Mucosa of stomach (tissue), 1 donor: ENCODE measurements around the gene PTGFR.

Experiments used
- H3K27me3 ChIP-seq: one replicate; pipeline ENCODE4 v1.7.0; 2013; ENCODE audit warnings: mild to moderate bottlenecking, low read length; ENCODE audit not compliant: control insufficient read depth, insufficient read depth
- H3K36me3 ChIP-seq: one replicate; pipeline ENCODE4 v1.7.0; 2013; ENCODE audit warnings: low read length; ENCODE audit not compliant: control insufficient read depth, insufficient read depth
- H3K4me1 ChIP-seq: one replicate; pipeline ENCODE4 v1.7.0; 2013; ENCODE audit warnings: mild to moderate bottlenecking, low read length; ENCODE audit not compliant: control insufficient read depth, insufficient read depth
- H3K4me3 ChIP-seq: one replicate; pipeline ENCODE4 v1.7.0; 2013; ENCODE audit warnings: low read length
- H3K9ac ChIP-seq: one replicate; pipeline ENCODE4 v1.7.0; 2013; ENCODE audit warnings: mild to moderate bottlenecking, low read length, moderate library complexity
- H3K9me3 ChIP-seq: one replicate; pipeline ENCODE4 v1.7.0; 2013; ENCODE audit warnings: mild to moderate bottlenecking, low read length, moderate library complexity; ENCODE audit not compliant: control insufficient read depth
- donor health status: Pancreatic carcinoma.

Gene PTGFR

DNA sequence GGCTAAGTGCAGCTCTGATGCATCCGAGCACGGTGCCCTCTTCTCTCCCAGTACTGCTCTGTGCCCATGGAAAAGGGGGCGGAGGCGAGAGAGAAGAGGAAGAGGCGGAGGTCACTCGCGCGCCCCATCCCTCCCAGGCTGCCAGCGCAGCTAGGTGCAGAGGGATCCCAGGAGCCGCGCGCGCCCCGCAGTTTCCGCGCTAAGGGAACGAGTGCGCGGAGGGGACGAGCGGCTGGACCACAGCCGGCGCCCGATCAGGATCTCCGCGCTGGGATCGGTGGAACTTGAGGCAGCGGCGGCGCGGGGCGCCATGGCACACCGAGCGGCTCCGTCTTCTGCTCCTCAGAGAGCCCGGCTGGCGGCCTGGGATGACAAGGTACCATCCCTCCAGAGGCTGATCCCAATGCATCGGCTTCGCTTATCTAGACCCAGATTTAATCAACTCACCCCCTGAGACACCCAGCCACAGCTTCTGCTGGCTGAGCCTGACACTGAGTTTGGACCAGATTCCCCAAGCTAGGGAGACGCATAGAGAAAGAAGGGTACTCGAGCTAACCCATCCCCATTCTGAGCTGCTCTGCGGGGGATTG lies at the start of gene PTGFR:
Gene PTGFR (plus strand): TSS at position 114 of the 590 bp plus-strand sequence. CDS start 1,770 bp downstream, outside the sequence.
- Histone ChIP-seq H3K4me1 (no peaks in the 10 kb centered on the region), H3K9me3 (no peaks in the 10 kb centered on the region), H3K4me3 (no peak within 1 kb of the TSS), H3K36me3 (no peaks in the 10 kb centered on the region), H3K9ac (no peak within 1 kb of the TSS), H3K27me3 (peaks cover 11% of the 10 kb centered on the region)

DNA sequence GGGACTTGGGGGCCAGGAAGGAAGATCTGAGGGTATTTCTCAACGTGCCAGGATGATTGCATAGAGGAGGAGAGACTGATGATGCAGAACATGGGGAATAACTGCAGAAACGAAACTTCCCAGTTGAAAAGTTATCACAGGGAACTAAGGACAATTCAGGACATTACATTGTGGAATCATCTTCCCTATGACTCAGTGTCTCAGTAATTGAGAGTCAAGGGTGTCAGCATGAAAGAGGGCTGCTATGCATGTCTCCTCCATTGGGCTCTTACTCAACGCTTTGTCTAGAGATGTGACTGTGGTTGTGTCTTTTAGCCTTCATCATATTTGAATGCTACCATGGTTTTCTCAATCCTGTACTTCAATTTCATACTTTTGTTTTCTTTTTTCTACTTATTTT lies 48.9 kb upstream of the PTGFR start:
- Histone ChIP-seq H3K36me3 (no peaks in the 10 kb centered on the region), H3K4me3 (no peak overlapping the region), H3K9ac (no peak overlapping the region), H3K4me1 (no peaks in the 10 kb centered on the region), H3K9me3 (no peaks in the 10 kb centered on the region), H3K27me3 (no peaks in the 10 kb centered on the region)

- Histone ChIP-seq H3K27me3 (no peaks in the 10 kb centered on the region), H3K4me1 (no peaks in the 10 kb centered on the region), H3K9ac (no peak overlapping the region), H3K36me3 (no peaks in the 10 kb centered on the region), H3K9me3 (no peaks in the 10 kb centered on the region), H3K4me3 (no peak overlapping the region)
Measured at GRCh38 chr1:78447086-78447485, 43.7 kb upstream of the PTGFR start.

GRCh38 chr1:78464449-78464891 lies 26.3 kb upstream of the PTGFR start:
- no peaks in the 10 kb centered on the region for H3K27me3 ChIP-seq
- H3K4me1 ChIP-seq: no peaks in the 10 kb centered on the region
- H3K9me3 ChIP-seq: no peaks in the 10 kb centered on the region
- H3K36me3 ChIP-seq: no peaks in the 10 kb centered on the region
- no peak overlapping the region for H3K9ac ChIP-seq
- H3K4me3 ChIP-seq: no peak overlapping the region

- Histone ChIP-seq H3K27me3 (no peaks in the 10 kb centered on the region), H3K36me3 (no peaks in the 10 kb centered on the region), H3K9me3 (no peaks in the 10 kb centered on the region), H3K4me3 (no peak overlapping the region), H3K4me1 (no peaks in the 10 kb centered on the region), H3K9ac (no peak overlapping the region)
Measured at GRCh38 chr1:78465143-78465542, 25.6 kb upstream of the PTGFR start.

DNA sequence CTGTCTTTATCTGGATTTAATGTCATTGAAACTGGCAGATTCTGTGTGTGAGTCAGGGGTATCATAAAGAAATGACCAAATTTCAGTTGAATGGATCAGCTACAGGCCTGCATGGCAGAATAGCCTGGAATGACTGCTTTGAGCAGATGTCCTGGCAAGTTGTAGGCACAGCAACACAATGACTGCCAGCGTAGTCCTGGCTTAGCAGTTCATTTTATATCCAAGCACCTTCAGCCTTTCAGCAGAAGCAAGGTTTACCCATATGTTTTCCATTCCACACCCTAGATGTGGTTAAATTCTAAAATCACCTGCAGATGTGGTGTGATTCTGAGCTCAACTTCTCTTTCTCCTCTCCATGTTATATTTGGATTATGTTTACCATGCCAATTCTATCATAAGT lies 22.3 kb upstream of the PTGFR start:
- Histone ChIP-seq H3K9me3 (no peaks in the 10 kb centered on the region), H3K27me3 (no peaks in the 10 kb centered on the region), H3K4me3 (no peak overlapping the region), H3K9ac (no peak overlapping the region), H3K4me1 (no peaks in the 10 kb centered on the region), H3K36me3 (no peaks in the 10 kb centered on the region)

GRCh38 chr1:78469576-78469975 lies 21.2 kb upstream of the PTGFR start:
- Histone ChIP-seq H3K27me3 (no peaks in the 10 kb centered on the region), H3K9ac (no peak overlapping the region), H3K36me3 (no peaks in the 10 kb centered on the region), H3K9me3 (no peaks in the 10 kb centered on the region), H3K4me3 (no peak overlapping the region), H3K4me1 (no peaks in the 10 kb centered on the region)

- no peaks in the 10 kb centered on the region for H3K9me3 ChIP-seq
- no peaks in the 10 kb centered on the region for H3K36me3 ChIP-seq
- no peaks in the 10 kb centered on the region for H3K27me3 ChIP-seq
- H3K4me3 ChIP-seq: no peak overlapping the region
- H3K4me1 ChIP-seq: no peaks in the 10 kb centered on the region
- H3K9ac ChIP-seq: no peak overlapping the region
Measured at GRCh38 chr1:78471890-78472620, 18.7 kb upstream of the PTGFR start.

GRCh38 chr1:78472851-78473496 lies 17.8 kb upstream of the PTGFR start:
- no peaks in the 10 kb centered on the region for H3K9me3 ChIP-seq
- no peak overlapping the region for H3K9ac ChIP-seq
- no peak overlapping the region for H3K4me3 ChIP-seq

DNA sequence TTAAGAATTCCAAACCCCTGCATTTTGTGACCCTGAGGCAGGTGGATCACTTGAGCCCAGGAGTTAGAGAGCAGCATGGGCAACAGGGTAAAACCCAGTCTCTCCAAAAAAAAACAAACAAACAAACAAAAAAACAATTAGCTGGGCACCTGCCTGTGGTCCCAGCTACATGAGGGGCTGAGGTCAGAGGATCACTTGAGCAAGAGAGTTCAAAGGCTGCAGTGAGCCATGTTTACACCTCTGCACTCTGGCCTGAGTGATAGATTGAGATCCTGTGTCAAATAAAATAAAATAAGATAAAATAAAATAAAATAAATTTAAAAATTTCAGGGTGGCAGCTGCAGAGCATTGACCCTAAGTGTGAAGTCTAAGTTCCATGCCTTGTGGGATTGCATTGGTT lies 16.7 kb upstream of the PTGFR start:
- Histone ChIP-seq H3K36me3 (no peaks in the 10 kb centered on the region), H3K9ac (no peak overlapping the region), H3K4me1 (no peaks in the 10 kb centered on the region), H3K4me3 (no peak overlapping the region), H3K9me3 (no peaks in the 10 kb centered on the region), H3K27me3 (no peaks in the 10 kb centered on the region)

More at GRCh38 chr1:78472851-78473496, 17.8 kb upstream of the PTGFR start:
- Histone ChIP-seq H3K27me3 (no peaks in the 10 kb centered on the region), H3K36me3 (no peaks in the 10 kb centered on the region), H3K4me1 (no peaks in the 10 kb centered on the region)

DNA sequence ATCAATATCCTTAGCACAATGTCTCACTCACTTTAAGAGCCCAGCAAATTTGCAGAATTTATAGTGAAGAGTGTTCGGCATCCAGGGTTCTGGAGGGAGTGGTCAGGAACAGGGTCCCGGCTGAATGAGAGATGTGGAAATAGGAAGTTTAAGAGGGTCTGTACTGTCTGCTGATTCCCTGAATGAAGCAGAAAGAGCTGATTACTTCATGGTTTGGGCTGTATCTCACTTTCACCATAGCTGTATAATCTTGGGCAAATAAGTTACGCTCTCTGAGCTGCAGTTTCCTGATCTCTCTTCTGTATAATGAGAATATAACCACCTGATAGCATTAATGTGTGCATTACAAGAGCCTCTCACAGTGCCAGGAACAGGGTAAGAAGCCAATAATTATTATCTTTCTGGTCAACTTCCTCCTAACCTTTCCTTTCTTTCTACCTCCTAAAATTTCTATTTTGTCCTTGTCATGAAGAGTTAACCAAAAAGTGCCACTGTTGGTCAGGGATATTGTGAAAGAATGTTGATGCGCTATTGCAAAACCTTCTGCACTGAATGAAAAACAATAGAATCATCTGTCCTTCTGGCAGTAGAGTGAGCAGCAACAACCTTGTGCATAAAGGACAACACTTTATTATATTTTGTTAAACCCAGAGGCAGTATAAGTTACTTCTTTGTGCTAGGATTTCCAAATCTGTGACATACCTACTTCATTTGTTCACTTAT lies 14.7 kb upstream of the PTGFR start:
- Histone ChIP-seq H3K4me3 (no peak overlapping the region), H3K9me3 (no peaks in the 10 kb centered on the region), H3K36me3 (no peaks in the 10 kb centered on the region), H3K4me1 (no peaks in the 10 kb centered on the region), H3K27me3 (no peaks in the 10 kb centered on the region), H3K9ac (no peak overlapping the region)

DNA sequence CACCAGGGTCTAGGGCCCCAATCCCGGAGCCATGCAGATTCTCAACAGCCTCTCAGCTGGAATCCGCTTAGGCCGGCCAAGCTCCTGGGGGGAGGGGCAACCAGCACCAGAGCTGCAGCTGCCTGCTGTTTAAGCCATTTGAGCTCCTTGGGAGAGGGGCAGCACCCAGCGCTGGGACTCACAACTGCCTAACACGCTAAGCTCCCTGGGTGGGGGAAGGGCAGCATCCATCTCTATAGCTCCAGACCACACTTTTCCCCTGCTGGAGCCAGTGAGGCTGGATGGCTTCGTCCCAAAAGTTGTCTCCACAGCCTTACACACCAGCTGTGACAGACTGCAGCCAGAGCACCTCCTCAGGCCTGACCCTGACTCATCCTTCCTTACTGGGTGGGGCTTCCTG lies 6.9 kb upstream of the PTGFR start:
- Histone ChIP-seq H3K27me3 (no peaks in the 10 kb centered on the region), H3K4me3 (no peak overlapping the region)

More for the DNA sequence above, 6.9 kb upstream of the PTGFR start:
- Histone ChIP-seq H3K9me3 (no peaks in the 10 kb centered on the region), H3K4me1 (no peaks in the 10 kb centered on the region), H3K9ac (no peak overlapping the region), H3K36me3 (no peaks in the 10 kb centered on the region)
